ENCODE measurements around the gene IGSF23. TPM values are rescaled to one million over a fixed set of nuclear protein-coding genes. Genes with fewer than 3 reads are reported as not detected.

The IGSF23 gene
- total and polyA plus RNA-seq, 2 of the 13 experiments (the other 11 are each of a cell fraction or from before 2014, with no cell fraction given), result 2.3 to 8.8 TPM

- TF ChIP-seq TFDP1 (CRISPR knock-in tag; IDR thresholded peaks at IDR 0.05; ENCODE audit: borderline replicate concordance) (no peak), ZSCAN25 (CRISPR knock-in tag; IDR thresholded peaks at IDR 0.05) (no peak), ATF3 (CRISPR knock-in tag; IDR thresholded peaks at IDR 0.05) (no peak), NFIC (IDR thresholded peaks at IDR 0.05; ENCODE audit: low read length) (no peak), ZNF704 (CRISPR knock-in tag; IDR thresholded peaks at IDR 0.05; ENCODE audit: borderline replicate concordance) (no peak), NR2F2 (IDR thresholded peaks at IDR 0.05; ENCODE audit: borderline replicate concordance, low read depth) (no peak), POLR2G (IDR thresholded peaks at IDR 0.05; ENCODE audit: low read depth, low read length) (peak; percentile 57), PATZ1 (CRISPR knock-in tag; IDR thresholded peaks at IDR 0.05) (peak; percentile 58; the same call in 1 of the 2 replicates), POLR2AphosphoS2 (IDR thresholded peaks at IDR 0.05; ENCODE audit: low read depth, low read length) (no peak), KAT2B (IDR thresholded peaks at IDR 0.05; ENCODE audit: borderline replicate concordance, low read depth, low read length) (no peak), DPF2 (CRISPR knock-in tag; IDR thresholded peaks at IDR 0.05; ENCODE audit: borderline replicate concordance, low read depth) (no peak), THAP11 (CRISPR knock-in tag; IDR thresholded peaks at IDR 0.05) (0 out of 2 replicates have a peak, but pooled peaks have one; percentile 22), FOXA3 (CRISPR knock-in tag; IDR thresholded peaks at IDR 0.05) (peak; percentile 7; the same call in 1 of the 2 replicates), JUN (CRISPR knock-in tag; IDR thresholded peaks at IDR 0.05) (no peak), ZFP91 (CRISPR knock-in tag; IDR thresholded peaks at IDR 0.05; ENCODE audit: borderline replicate concordance) (peak; percentile 25; the same call in 1 of the 2 replicates), ZNF251 (CRISPR knock-in tag; IDR thresholded peaks at IDR 0.05) (no peak)
- TF ChIP-seq, protein P1, sequence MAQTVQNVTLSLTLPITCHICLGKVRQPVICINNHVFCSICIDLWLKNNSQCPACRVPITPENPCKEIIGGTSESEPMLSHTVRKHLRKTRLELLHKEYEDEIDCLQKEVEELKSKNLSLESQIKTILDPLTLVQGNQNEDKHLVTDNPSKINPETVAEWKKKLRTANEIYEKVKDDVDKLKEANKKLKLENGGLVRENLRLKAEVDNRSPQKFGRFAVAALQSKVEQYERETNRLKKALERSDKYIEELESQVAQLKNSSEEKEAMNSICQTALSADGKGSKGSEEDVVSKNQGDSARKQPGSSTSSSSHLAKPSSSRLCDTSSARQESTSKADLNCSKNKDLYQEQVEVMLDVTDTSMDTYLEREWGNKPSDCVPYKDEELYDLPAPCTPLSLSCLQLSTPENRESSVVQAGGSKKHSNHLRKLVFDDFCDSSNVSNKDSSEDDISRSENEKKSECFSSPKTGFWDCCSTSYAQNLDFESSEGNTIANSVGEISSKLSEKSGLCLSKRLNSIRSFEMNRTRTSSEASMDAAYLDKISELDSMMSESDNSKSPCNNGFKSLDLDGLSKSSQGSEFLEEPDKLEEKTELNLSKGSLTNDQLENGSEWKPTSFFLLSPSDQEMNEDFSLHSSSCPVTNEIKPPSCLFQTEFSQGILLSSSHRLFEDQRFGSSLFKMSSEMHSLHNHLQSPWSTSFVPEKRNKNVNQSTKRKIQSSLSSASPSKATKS (CRISPR knock-in tag; IDR thresholded peaks at IDR 0.05), result no peak
- TF ChIP-seq, protein P2, sequence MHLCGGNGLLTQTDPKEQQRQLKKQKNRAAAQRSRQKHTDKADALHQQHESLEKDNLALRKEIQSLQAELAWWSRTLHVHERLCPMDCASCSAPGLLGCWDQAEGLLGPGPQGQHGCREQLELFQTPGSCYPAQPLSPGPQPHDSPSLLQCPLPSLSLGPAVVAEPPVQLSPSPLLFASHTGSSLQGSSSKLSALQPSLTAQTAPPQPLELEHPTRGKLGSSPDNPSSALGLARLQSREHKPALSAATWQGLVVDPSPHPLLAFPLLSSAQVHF (CRISPR knock-in tag; IDR thresholded peaks at IDR 0.05), result no peak
Observed at GRCh38 chr19:44657211-44657921, 44.0 kb downstream of the IGSF23 start (continued).
